IMR-90 (cell line): ENCODE data around the gene FRMD3. TPM values are rescaled to one million over a fixed set of nuclear protein-coding genes. Genes with fewer than 3 reads are reported as not detected.

ENCODE experiments used
- ATAC-seq: fragments of 200-7000 bp; cut with Tn5 transposase; 2 replicates; pipeline ENCODE4 v1.9.1; 2020; ENCODE audit warnings: low read depth, mild to moderate bottlenecking, moderate library complexity
- BruUV-seq: library from RNA; stranded (reverse); fragments of 400-500 nt; replicated peaks from 2 replicates; lab custom pipeline; 2021; lab: Mats Ljungman, UMichigan
- CTCF ChIA-PET: fragments of 300-600 bp; formaldehyde crosslinking; extraction: SDS; loops from one replicate; lab custom pipeline; 2021; ENCODE audit warnings: antibody characterized with exemption; lab: Yijun Ruan, JAX
- POLR2A ChIA-PET: fragments of 300-600 bp; sonication (Branson Sonifier 250); formaldehyde crosslinking; loops from one replicate; lab custom pipeline; 2022; ENCODE audit warnings: antibody characterized with exemption; ENCODE audit not compliant: unreplicated experiment; lab: Charles Lee
- DNase-seq: peaks from one replicate; pipeline ENCODE4 v3.0.0; 2013
- H2AFZ ChIP-seq: replicated peaks from 2 replicates; pipeline ENCODE3; 2013; ENCODE audit warnings: low read length, mild to moderate bottlenecking; ENCODE audit not compliant: poor library complexity
- H2AK5ac ChIP-seq: 2 replicates; pipeline ENCODE4 v1.6.1; 2013; ENCODE audit warnings: low read depth, low read length, inconsistent platforms
- H2AK9ac ChIP-seq: replicated peaks from 2 replicates; pipeline ENCODE3; 2013; ENCODE audit warnings: mild to moderate bottlenecking, low read depth, low read length, moderate library complexity; ENCODE audit not compliant: poor library complexity
- H2BK120ac ChIP-seq: 2 replicates; pipeline ENCODE4 v1.6.1; 2013; ENCODE audit warnings: low read depth, low read length, inconsistent platforms
- H2BK15ac ChIP-seq: 3 replicates; pipeline ENCODE4 v1.6.1; 2013; ENCODE audit warnings: low read depth, low read length, inconsistent platforms
- H2BK20ac ChIP-seq: 2 replicates; pipeline ENCODE4 v1.6.1; 2013; ENCODE audit warnings: low read depth, mild to moderate bottlenecking, inconsistent platforms, low read length, moderate library complexity
- H2BK5ac ChIP-seq: 2 replicates; pipeline ENCODE4 v1.6.1; 2013; ENCODE audit warnings: mild to moderate bottlenecking, low read depth, low read length, inconsistent platforms; ENCODE audit not compliant: poor library complexity, severe bottlenecking
- H3K14ac ChIP-seq: replicated peaks from 2 replicates; pipeline ENCODE4 v1.6.1; 2013; ENCODE audit warnings: low read depth, low read length, inconsistent platforms
- H3K18ac ChIP-seq: 2 replicates; pipeline ENCODE4 v1.6.1; 2013; ENCODE audit warnings: low read depth, low read length, control low read depth
- H3K23ac ChIP-seq: 2 replicates; pipeline ENCODE4 v1.6.1; 2013; ENCODE audit warnings: low read depth, low read length, inconsistent platforms
- H3K27ac ChIP-seq: 2 replicates; pipeline ENCODE4 v1.5.1; 2013; ENCODE audit warnings: mild to moderate bottlenecking, control low read depth, low read length; ENCODE audit not compliant: insufficient read depth
- H3K27me3 ChIP-seq: 2 replicates; pipeline ENCODE4 v1.6.1; 2013; ENCODE audit warnings: low read length; ENCODE audit not compliant: control insufficient read depth, insufficient read depth
- H3K36me3 ChIP-seq: 2 replicates; pipeline ENCODE4 v1.6.1; 2013; ENCODE audit warnings: low read length, mixed read lengths; ENCODE audit not compliant: control insufficient read depth, insufficient read depth
- H3K4ac ChIP-seq: 2 replicates; pipeline ENCODE4 v1.6.1; 2013; ENCODE audit warnings: low read depth, low read length, inconsistent platforms
- H3K4me1 ChIP-seq: 2 replicates; pipeline ENCODE4 v1.6.1; 2013; ENCODE audit warnings: low read length, mixed read lengths; ENCODE audit not compliant: control insufficient read depth, insufficient read depth
- H3K4me2 ChIP-seq: 2 replicates; pipeline ENCODE4 v1.6.1; 2013; ENCODE audit warnings: low read depth, mild to moderate bottlenecking, control low read depth, low read length, moderate library complexity
- H3K4me3 ChIP-seq: 2 replicates; pipeline ENCODE4 v1.5.1; 2013; ENCODE audit warnings: low read depth, mild to moderate bottlenecking, control low read depth, low read length, moderate library complexity; ENCODE audit not compliant: insufficient read depth
- H3K56ac ChIP-seq: 2 replicates; pipeline ENCODE4 v1.6.1; 2013; ENCODE audit warnings: low read length, inconsistent platforms; ENCODE audit not compliant: insufficient read depth; ENCODE audit errors: extremely low read depth
- H3K79me1 ChIP-seq, 2 experiments: 2 replicates each; pipeline ENCODE4 v1.6.1; 2013; ENCODE audit warnings: low read length in 2 of 2, inconsistent platforms in 1 of 2, low read depth in 1 of 2
- H3K9ac ChIP-seq: 2 replicates; pipeline ENCODE4 v1.6.1; 2013; ENCODE audit warnings: low read depth, low read length, control low read depth
- H3K9me1 ChIP-seq: 2 replicates; pipeline ENCODE4 v1.6.1; 2013; ENCODE audit warnings: low read length, inconsistent platforms; ENCODE audit not compliant: insufficient read depth
- H3K9me3 ChIP-seq: 2 replicates; pipeline ENCODE4 v1.6.1; 2013; ENCODE audit warnings: low read length; ENCODE audit not compliant: control insufficient read depth, insufficient read depth
- H4K20me1 ChIP-seq: 2 replicates; pipeline ENCODE4 v1.6.1; 2013; ENCODE audit warnings: low read length, inconsistent platforms; ENCODE audit not compliant: insufficient read depth
- H4K5ac ChIP-seq: 2 replicates; pipeline ENCODE4 v1.6.1; 2013; ENCODE audit warnings: mild to moderate bottlenecking, low read depth, low read length, control low read depth
- H4K8ac ChIP-seq, 2 experiments: 2 replicates each; pipeline ENCODE4 v1.6.1; 2013; ENCODE audit warnings: low read depth in 2 of 2, low read length in 2 of 2, control low read depth in 1 of 2, inconsistent platforms in 1 of 2
- H4K91ac ChIP-seq: 2 replicates; pipeline ENCODE4 v1.6.1; 2013; ENCODE audit warnings: low read depth, low read length, inconsistent platforms; ENCODE audit not compliant: insufficient read depth
- CEBPB ChIP-seq: IDR thresholded peaks from 2 replicates; pipeline ENCODE4 v1.6.1; 2012; ENCODE audit warnings: low read depth, low read length, improper control_type of control experiment
- MXI1 ChIP-seq: IDR thresholded peaks from 2 replicates; pipeline ENCODE4 v1.6.1; 2012; ENCODE audit warnings: low read depth, mild to moderate bottlenecking, low read length, moderate library complexity, borderline replicate concordance
- NFE2L2 ChIP-seq: fragments of 150-350 bp; IDR thresholded peaks from 2 replicates; pipeline ENCODE4 v1.6.1; 2016; ENCODE audit warnings: low read depth, mild to moderate bottlenecking, low read length
- RAD21 ChIP-seq: IDR thresholded peaks from 2 replicates; pipeline ENCODE4 v1.6.1; 2012; ENCODE audit warnings: low read length, improper control_type of control experiment
- WGBS, 2 experiments: methylation state at CpG; one replicate each; pipeline versions ENCODE4 v1.1.5 to v1.1.7; 2013; ENCODE audit warnings: missing lambda C conversion rate in 2 of 2; ENCODE audit not compliant: insufficient read length in 1 of 2; ENCODE audit errors: extremely low coverage in 2 of 2; 5-methylcytosine and 5-hydroxymethylcytosine counted together
- dilution Hi-C: fragments of 300-500 bp; cut with HindIII; formaldehyde crosslinking; loops from one replicate; pipeline ENCODE4 v1.14.3; 2018; ENCODE audit warnings: low sequenced_read_pairs; ENCODE audit not compliant: unreplicated experiment
- in situ Hi-C: fragments of 300-500 bp; cut with MboI; formaldehyde crosslinking; loops from 3 replicates; pipeline ENCODE4 v1.14.3; 2019; ENCODE audit warnings: low sequenced_read_pairs, inconsistent platforms, mixed read lengths
- intact Hi-C: fragments of 100-400 bp; cut with micrococcal nuclease; formaldehyde crosslinking; loops from 2 replicates; pipeline ENCODE4 v1.10.0; 2022
- polyA plus RNA-seq, 3 experiments: library from polyadenylated mRNA; depleted of rRNA; stranded (reverse); fragments of >200 nt; gene quantifications; 2 replicates each; pipeline ENCODE4 v1.2.3, GENCODE V29; 2012; ENCODE audit warnings: low replicate concordance in 1 of 3
- total RNA-seq: library from RNA; depleted of rRNA; stranded (reverse); fragments of >200 nt; gene quantifications from 2 replicates; pipeline ENCODE4 v1.2.3, GENCODE V29; 2012
- TF ChIP-seq, protein P1 (sequence below): fragments of 150-350 bp; IDR thresholded peaks from 2 replicates; pipeline ENCODE4 v1.6.1; 2017; ENCODE audit warnings: mild to moderate bottlenecking, antibody characterized with exemption, low read length, low read depth
- TF ChIP-seq, protein P2 (sequence below): fragments of 150-350 bp; IDR thresholded peaks from 2 replicates; pipeline ENCODE4 v1.6.1; 2016; ENCODE audit warnings: low read depth, mild to moderate bottlenecking, low read length, moderate library complexity, borderline replicate concordance
- TF ChIP-seq, protein P3 (sequence below): conservative IDR thresholded peaks from 2 replicates; pipeline ENCODE4 v1.5.1; 2012; ENCODE audit warnings: mild to moderate bottlenecking, low read depth, low read length, improper control_type of control experiment

The FRMD3 gene
- total and polyA plus RNA-seq, 2 of the 4 experiments (the other 2 are of a cell fraction): 0.02 to 0.18 TPM

DNA sequence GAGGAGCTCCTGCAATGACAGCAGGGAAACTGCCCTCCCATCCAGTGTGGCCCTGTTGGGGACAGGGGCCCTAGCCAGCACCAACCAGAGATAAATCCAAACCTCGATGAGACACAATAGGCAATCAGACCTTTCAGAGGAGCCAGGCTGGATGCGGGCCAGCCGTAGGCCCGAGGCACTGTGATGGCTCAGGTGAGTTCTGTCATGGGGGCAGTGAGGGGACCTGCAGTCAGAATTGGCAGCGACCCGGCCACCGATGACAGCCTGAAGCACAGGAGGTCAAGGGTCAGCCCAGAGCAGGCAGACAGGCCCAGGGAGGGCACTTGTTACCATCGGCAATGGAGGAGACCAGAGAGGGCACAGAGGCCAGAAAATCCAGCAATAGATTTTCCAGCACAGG lies 90.8 kb downstream of the FRMD3 start:
- H2BK15ac ChIP-seq: no peak overlapping the region
- no peaks in the 10 kb centered on the region for H4K20me1 ChIP-seq
- ChIA-PET POLR2A (interaction anchor here (0.5 kb wide), 1 partner anchor 461 kb away, joined by 3 read pairs; no protein-coding TSS in a partner anchor), CTCF (no interaction called here)
- TF ChIP-seq, protein P1, sequence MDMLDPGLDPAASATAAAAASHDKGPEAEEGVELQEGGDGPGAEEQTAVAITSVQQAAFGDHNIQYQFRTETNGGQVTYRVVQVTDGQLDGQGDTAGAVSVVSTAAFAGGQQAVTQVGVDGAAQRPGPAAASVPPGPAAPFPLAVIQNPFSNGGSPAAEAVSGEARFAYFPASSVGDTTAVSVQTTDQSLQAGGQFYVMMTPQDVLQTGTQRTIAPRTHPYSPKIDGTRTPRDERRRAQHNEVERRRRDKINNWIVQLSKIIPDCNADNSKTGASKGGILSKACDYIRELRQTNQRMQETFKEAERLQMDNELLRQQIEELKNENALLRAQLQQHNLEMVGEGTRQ: no peak
- TF ChIP-seq, protein P2, sequence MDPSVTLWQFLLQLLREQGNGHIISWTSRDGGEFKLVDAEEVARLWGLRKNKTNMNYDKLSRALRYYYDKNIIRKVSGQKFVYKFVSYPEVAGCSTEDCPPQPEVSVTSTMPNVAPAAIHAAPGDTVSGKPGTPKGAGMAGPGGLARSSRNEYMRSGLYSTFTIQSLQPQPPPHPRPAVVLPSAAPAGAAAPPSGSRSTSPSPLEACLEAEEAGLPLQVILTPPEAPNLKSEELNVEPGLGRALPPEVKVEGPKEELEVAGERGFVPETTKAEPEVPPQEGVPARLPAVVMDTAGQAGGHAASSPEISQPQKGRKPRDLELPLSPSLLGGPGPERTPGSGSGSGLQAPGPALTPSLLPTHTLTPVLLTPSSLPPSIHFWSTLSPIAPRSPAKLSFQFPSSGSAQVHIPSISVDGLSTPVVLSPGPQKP: no peak
- TF ChIP-seq CEBPB (no peak), MXI1 (no peak), NFE2L2 (no peak), RAD21 (no peak)
- TF ChIP-seq, protein P3, sequence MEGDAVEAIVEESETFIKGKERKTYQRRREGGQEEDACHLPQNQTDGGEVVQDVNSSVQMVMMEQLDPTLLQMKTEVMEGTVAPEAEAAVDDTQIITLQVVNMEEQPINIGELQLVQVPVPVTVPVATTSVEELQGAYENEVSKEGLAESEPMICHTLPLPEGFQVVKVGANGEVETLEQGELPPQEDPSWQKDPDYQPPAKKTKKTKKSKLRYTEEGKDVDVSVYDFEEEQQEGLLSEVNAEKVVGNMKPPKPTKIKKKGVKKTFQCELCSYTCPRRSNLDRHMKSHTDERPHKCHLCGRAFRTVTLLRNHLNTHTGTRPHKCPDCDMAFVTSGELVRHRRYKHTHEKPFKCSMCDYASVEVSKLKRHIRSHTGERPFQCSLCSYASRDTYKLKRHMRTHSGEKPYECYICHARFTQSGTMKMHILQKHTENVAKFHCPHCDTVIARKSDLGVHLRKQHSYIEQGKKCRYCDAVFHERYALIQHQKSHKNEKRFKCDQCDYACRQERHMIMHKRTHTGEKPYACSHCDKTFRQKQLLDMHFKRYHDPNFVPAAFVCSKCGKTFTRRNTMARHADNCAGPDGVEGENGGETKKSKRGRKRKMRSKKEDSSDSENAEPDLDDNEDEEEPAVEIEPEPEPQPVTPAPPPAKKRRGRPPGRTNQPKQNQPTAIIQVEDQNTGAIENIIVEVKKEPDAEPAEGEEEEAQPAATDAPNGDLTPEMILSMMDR: no peak
- no peaks in the 10 kb centered on the region for H3K9me3 ChIP-seq
- no peak overlapping the region for H3K18ac ChIP-seq
- no peaks in the 10 kb centered on the region for H3K79me1 ChIP-seq
- dilution Hi-C loops (no loop called here), intact Hi-C loops (no loop called here), in situ Hi-C loops (no loop called here)
- no TSS peak for BruUV-seq
- no peak overlapping the region for H3K4me3 ChIP-seq
- no peak overlapping the region for H4K5ac ChIP-seq
- H2AFZ ChIP-seq: no peak overlapping the region
- no peak overlapping the region for H2BK20ac ChIP-seq
- H3K23ac ChIP-seq: no peak overlapping the region
- DNase-seq (no peak), ATAC-seq (no peak)
- H3K4ac ChIP-seq: no peak overlapping the region
- no peak overlapping the region for H3K14ac ChIP-seq
- no peak overlapping the region for H4K91ac ChIP-seq
- H3K4me1 ChIP-seq: no peaks in the 10 kb centered on the region
- no peak overlapping the region for H2BK120ac ChIP-seq
- H4K8ac ChIP-seq: no peak overlapping the region
- H3K27me3 ChIP-seq: no peaks in the 10 kb centered on the region
- 89% methylated on average over 5 of the region's 8 CpGs; no CpG with 5 or more reads in 1 of the 2 experiments for WGBS, 2 experiments
- no peak overlapping the region for H3K27ac ChIP-seq
- no peaks in the 10 kb centered on the region for H3K9me1 ChIP-seq
- H2AK9ac ChIP-seq: peak overlapping the region; percentile 19
- H2BK5ac ChIP-seq: no peak overlapping the region
- no peaks in the 10 kb centered on the region for H3K36me3 ChIP-seq
- no peak overlapping the region for H3K56ac ChIP-seq
- no peak overlapping the region for H2AK5ac ChIP-seq
- no peak overlapping the region for H3K4me2 ChIP-seq
- H3K9ac ChIP-seq: no peak overlapping the region
